Adrenal gland (tissue), 12 donors: Measurements from ENCODE around the gene OR10H1. TPM values are rescaled to one million over a fixed set of nuclear protein-coding genes. Genes with fewer than 3 reads are reported as not detected.
"Not testable (repeated sequence)": the region's sequence is repeated elsewhere in the genome, so short reads cannot be mapped to it uniquely, and the experiment has no call there.

Experiments
- DNase-seq, 7 donors: peaks; one replicate each; pipeline ENCODE4 v3.0.0-alpha.2; 2019 to 2020
- H3K27ac ChIP-seq, 5 donors: fragments of 200-600 bp; sonication (generic) in 4 of 5; 1 replicate in 3 of 5; 2 replicates in 2 of 5; pipeline versions ENCODE4 v1.5.1 to v1.8.0; 2016 to 2020; ENCODE audit warnings: mild to moderate bottlenecking in 1 of 5
- H3K27me3 ChIP-seq: fragments of 200-600 bp; 2 replicates; pipeline ENCODE4 v1.8.0; 2021
- H3K36me3 ChIP-seq, 2 donors: fragments of 200-600 bp; replicated peaks in 1 of 2; 1 replicate in 1 of 2; 2 replicates in 1 of 2; pipeline versions ENCODE4 v1.5.1 to v1.8.0; 2018 to 2022
- H3K4me1 ChIP-seq, 2 donors: fragments of 200-600 bp; replicated peaks in 1 of 2; 1 replicate in 1 of 2; 2 replicates in 1 of 2; pipeline versions ENCODE4 v1.5.1 to v1.8.0; 2018 to 2021
- H3K4me3 ChIP-seq, 4 donors: fragments of 200-600 bp; sonication (generic) in 3 of 4; one replicate each; pipeline ENCODE4 v1.5.1; 2016 to 2018
- H3K9me3 ChIP-seq, 3 donors: fragments of 200-600 bp; sonication (generic) in 1 of 3; replicated peaks in 1 of 3; 1 replicate in 2 of 3; 2 replicates in 1 of 3; pipeline versions ENCODE4 v1.5.1 to v1.8.0; 2016 to 2021
- CTCF ChIP-seq, 6 experiments: fragments of 450-650 bp in 4 of 6; fragments of 200-600 bp in 2 of 6; sonication (generic) in 1 of 6; IDR thresholded peaks; 1 replicate in 5 of 6; 2 replicates in 1 of 6; pipeline versions ENCODE4 v1.5.1 to v1.8.0; 2016 to 2021; ENCODE audit warnings: antibody characterized with exemption in 6 of 6, mild to moderate bottlenecking in 2 of 6, moderate library complexity in 1 of 6
- POLR2A ChIP-seq, 2 donors: fragments of 450-650 bp; IDR thresholded peaks; one replicate each; pipeline ENCODE4 v1.6.1; 2017; ENCODE audit warnings: antibody characterized with exemption in 2 of 2, mild to moderate bottlenecking in 2 of 2, moderate library complexity in 1 of 2
- WGBS, 4 donors: extraction: QIAGEN DNeasy Blood & Tissue Kit in 2 of 4; methylation state at CpG; one replicate each; pipeline versions ENCODE4 v1.1.5 to v1.1.7; 2013 to 2017; 5-methylcytosine and 5-hydroxymethylcytosine counted together
- intact Hi-C, 2 donors: fragments of 100-400 bp; cut with DNase I; formaldehyde crosslinking; loops; one replicate each; pipeline versions ENCODE4 v1.14.1 to v1.15.0; 2022 to 2023
- polyA plus RNA-seq, 3 donors: library from polyadenylated mRNA; stranded (reverse); fragments of 200-250 nt in 2 of 3; fragments of 350-450 nt in 1 of 3; fragmentation: Illumina TruSeq in 1 of 3; extraction: RNeasy Lipid Tissue Mini Kit (QIAGEN cat#74804) in 1 of 3; gene quantifications; one replicate each; pipeline ENCODE4 v1.2.3, GENCODE V29; 2013 to 2014
- total RNA-seq, 9 donors: library from RNA; depleted of rRNA in 4 of 9; stranded (reverse); fragments of >200 nt in 4 of 9; fragments of 120-200 nt in 1 of 9; fragmentation: NEBNext Ultra II Directional in 1 of 9; extraction: Animal tissue kit (Norgen Biotek cat#: 25700) in 1 of 9; gene quantifications; one replicate each; pipeline versions ENCODE4 v1.1.0 to v1.2.4, GENCODE V29; 2013 to 2023
- donor health status: healthy with polysubstance abuse.
- donor health status: Bipolar disorder and iron deficiency.
- donor health status: DM: yes; HTN: yes; CAD: no.
- donor health status: DM: no; HTN: no; CAD: no.
- donor health status: DM: no; HTN: no; CAD: no.
- donor health status: DM: yes; HTN: yes; CAD: no.

The OR10H1 gene
- total and polyA plus RNA-seq, 12 donors = not detected

- Histone ChIP-seq H3K4me3 (no peak overlapping the region), H3K4me1 (no peaks in the 10 kb centered on the region), H3K27me3 (no peaks in the 10 kb centered on the region), H3K36me3 (no peaks in the 10 kb centered on the region), H3K9me3 (no peaks in the 10 kb centered on the region), H3K27ac (no peak overlapping the region)
- no peak for TF ChIP-seq CTCF (IDR thresholded peaks at IDR 0.05)
- TF ChIP-seq POLR2A (IDR thresholded peaks at IDR 0.05) = no peak
- 73 to 85% (median 79%) methylated on average over 8 of the region's 8 CpGs for WGBS, 4 donors
- intact Hi-C loops = no loop called here
- DNase-seq = no peak
Measured at GRCh38 chr19:15829786-15830185, 14.3 kb upstream of the OR10H1 start.

- no peak overlapping the region for H3K27ac ChIP-seq
- no peaks in the 10 kb centered on the region for H3K36me3 ChIP-seq
- H3K27me3 ChIP-seq = no peaks in the 10 kb centered on the region
- 83 to 88% (median 84%) methylated on average over 10 of the region's 10 CpGs for WGBS, 4 donors
- DNase-seq = no peak
- no peaks in the 10 kb centered on the region for H3K9me3 ChIP-seq
- no peak overlapping the region for H3K4me3 ChIP-seq
- H3K4me1 ChIP-seq = no peaks in the 10 kb centered on the region
- intact Hi-C loops = no loop called here
- TF ChIP-seq CTCF (IDR thresholded peaks at IDR 0.05) = no peak
- TF ChIP-seq POLR2A (IDR thresholded peaks at IDR 0.05) = no peak
Measured at GRCh38 chr19:15829306-15829698, 13.8 kb upstream of the OR10H1 start.

DNA sequence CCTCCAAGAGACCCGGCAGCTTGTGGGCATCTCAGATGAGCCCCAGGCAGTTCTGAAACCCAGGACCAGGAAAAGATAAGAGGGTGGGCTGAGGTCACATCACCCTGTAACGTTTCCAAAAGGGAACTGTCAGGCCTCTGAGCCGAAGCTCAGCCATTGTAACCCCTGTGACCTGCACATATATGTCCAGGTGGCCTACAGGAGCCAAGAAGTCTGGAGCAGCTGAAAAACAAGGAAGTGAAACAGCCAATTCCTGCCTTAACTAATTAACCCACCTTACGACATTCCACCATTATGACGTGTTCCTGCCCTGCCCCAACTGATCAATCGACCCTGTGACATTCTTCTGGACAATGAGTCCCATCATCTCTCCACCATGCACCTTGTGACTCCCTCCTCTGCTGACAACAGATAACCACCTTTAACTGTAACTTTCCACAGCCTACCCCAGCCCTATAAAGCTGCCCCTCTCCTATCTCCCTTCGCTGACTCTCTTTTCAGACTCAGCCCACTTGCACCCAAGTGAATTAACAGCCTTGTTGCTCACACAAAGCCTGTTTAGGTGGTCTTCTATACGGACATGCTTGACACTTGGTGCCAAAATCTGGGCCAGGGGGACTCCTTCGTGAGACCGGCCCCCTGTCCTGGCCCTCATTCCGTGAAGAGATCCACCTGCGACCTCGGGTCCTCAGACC lies 13.3 kb upstream of the OR10H1 start:
- H3K36me3 ChIP-seq, H3K9me3 ChIP-seq, H3K27me3 ChIP-seq, intact Hi-C loops, H3K4me1 ChIP-seq, H3K27ac ChIP-seq, H3K4me3 ChIP-seq, DNase-seq: not testable (repeated sequence)
- 43 to 64% (median 57%) methylated on average over 13 of the region's 13 CpGs for WGBS, 4 donors

DNA sequence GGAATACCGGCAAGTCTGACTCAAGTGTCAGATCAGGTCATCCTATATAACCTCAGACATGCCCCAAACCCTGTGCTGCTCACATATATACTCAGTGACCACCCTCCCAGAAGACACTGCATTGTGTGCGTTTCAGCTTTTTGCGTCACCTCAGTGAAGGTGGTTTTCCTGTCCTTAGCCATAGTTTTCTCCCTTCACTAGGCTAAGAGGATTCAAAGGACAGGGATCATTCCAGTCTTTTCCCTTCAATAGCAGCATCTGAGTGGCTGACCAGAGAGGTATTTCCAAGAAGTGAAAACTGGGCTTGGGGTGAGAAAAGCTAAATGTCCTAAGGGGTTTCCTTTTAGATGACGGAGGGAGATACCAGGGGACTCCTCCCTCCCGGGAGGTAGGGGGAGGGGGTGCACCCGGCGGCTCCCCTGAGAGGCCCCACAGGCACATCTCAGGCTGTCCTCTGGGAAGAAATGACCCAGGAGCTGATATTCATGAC lies 12.7 kb upstream of the OR10H1 start:
- intact Hi-C loops = no loop called here
- DNase-seq = no peak
- H3K36me3 ChIP-seq = no peaks in the 10 kb centered on the region
- H3K27me3 ChIP-seq = no peaks in the 10 kb centered on the region
- no peak overlapping the region for H3K27ac ChIP-seq
- WGBS, 4 donors = 45 to 56% (median 51%) methylated on average over 7 of the region's 7 CpGs
- no peaks in the 10 kb centered on the region for H3K4me1 ChIP-seq
- H3K9me3 ChIP-seq = no peaks in the 10 kb centered on the region
- TF ChIP-seq CTCF (IDR thresholded peaks at IDR 0.05) (no peak), POLR2A (IDR thresholded peaks at IDR 0.05) (no peak)
- no peak overlapping the region for H3K4me3 ChIP-seq

DNA sequence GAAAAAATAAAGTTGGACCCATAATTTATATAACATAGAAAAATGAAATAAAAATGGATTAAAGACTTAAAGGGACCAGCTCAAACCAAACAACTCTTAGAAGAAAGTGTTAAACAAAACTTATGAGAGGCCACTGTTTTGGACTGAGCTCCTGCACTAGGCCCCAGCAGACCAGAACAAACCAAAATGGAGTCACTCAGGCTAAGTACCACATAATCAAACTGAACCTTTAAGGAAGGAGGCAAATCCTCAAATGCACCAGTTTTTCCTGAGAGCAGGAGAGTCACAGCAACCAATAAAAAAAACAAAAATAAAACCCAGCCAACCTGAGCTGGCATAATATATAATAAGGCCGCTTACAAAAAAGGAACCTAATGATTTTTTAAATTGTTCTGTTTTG lies 10.3 kb upstream of the OR10H1 start:
- Histone ChIP-seq H3K27me3 (no peaks in the 10 kb centered on the region), H3K4me3 (no peak overlapping the region), H3K27ac (no peak overlapping the region), H3K9me3 (no peaks in the 10 kb centered on the region), H3K4me1 (no peaks in the 10 kb centered on the region), H3K36me3 (no peaks in the 10 kb centered on the region)
- DNase-seq = no peak
- TF ChIP-seq CTCF (IDR thresholded peaks at IDR 0.05) (no peak), POLR2A (IDR thresholded peaks at IDR 0.05) (no peak)
- intact Hi-C loops = no loop called here
- 51 to 88% (median 67%) methylated on average over 1 of the region's 1 CpG for WGBS, 4 donors
